Stimulated activated CD8-positive, alpha-beta memory T cell treated with anti-CD3 and anti-CD28 coated beads, Interleukin-4, amount 100 ng/mL, for 24 hours (primary cell): ENCODE measurements around the gene F7.

Source experiments
- DNase-seq: peaks from one replicate; pipeline ENCODE4 v3.0.0-alpha.2; 2020; ENCODE audit warnings: low read depth

F7 gene

GRCh38 chr13:113117911-113118260 lies 12.3 kb downstream of the F7 start:
- no peak for DNase-seq

DNA sequence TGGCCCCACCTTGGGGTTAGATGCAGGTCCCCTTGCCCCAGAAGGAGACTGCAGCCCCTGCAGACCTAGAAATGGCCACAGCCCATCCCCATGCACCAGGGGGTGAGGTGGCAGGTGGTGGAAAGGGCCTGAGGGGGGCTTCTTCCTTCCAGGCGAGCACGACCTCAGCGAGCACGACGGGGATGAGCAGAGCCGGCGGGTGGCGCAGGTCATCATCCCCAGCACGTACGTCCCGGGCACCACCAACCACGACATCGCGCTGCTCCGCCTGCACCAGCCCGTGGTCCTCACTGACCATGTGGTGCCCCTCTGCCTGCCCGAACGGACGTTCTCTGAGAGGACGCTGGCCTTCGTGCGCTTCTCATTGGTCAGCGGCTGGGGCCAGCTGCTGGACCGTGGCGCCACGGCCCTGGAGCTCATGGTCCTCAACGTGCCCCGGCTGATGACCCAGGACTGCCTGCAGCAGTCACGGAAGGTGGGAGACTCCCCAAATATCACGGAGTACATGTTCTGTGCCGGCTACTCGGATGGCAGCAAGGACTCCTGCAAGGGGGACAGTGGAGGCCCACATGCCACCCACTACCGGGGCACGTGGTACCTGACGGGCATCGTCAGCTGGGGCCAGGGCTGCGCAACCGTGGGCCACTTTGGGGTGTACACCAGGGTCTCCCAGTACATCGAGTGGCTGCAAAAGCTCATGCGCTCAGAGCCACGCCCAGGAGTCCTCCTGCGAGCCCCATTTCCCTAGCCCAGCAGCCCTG lies 12.8 kb downstream of the F7 start:
- no peak for DNase-seq

- DNase-seq, result no peak
These were observed 13.7 kb downstream of the F7 start for GRCh38 chr13:113119166-113119821.

DNA sequence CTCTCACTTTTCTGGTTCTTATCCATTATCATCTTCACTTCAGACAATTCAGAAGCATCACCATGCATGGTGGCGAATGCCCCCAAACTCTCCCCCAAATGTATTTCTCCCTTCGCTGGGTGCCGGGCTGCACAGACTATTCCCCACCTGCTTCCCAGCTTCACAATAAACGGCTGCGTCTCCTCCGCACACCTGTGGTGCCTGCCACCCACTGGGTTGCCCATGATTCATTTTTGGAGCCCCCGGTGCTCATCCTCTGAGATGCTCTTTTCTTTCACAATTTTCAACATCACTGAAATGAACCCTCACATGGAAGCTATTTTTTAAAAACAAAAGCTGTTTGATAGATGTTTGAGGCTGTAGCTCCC lies 14.2 kb downstream of the F7 start:
- DNase-seq, result no peak

- DNase-seq, result no peak
These were observed 14.9 kb downstream of the F7 start for GRCh38 chr13:113120300-113121182.

DNA sequence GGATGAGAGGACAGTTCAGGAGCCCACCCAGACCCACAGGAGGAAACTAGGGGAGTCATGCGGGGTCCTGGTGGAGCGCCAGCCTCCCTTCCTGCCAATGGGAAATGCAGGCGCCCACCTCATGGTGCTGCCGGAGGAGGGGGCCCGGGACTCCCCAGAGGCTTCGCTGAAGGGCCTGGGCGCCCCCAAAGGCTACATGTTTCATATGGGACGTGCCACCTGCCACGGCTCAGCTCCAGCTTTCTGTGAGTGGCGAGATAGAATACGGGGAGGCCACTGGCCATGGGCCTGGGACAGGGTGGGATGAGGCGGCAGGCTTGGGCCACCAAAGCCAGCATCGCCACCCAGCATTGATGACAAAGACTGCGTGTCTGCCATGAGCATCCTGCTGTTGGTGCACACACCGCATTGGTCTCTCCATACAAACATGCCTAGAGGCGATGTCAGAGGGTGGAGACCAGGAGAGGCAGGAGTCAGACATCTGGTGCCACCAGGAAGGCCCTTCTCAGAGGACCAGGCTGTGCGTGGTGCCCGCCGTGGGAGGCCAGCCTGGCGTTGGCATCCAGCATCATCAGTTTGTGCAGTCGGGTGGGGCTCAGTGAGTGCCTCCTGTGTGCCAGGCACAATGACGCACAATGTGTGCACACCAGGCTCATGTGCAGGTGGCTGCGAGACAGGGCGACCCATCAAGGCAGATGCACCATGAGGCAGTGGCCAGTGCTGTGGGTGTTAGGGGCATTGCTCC lies 15.8 kb downstream of the F7 start:
- no peak for DNase-seq

GRCh38 chr13:113121928-113122471 lies 16.4 kb downstream of the F7 start:
- no peak for DNase-seq

DNA sequence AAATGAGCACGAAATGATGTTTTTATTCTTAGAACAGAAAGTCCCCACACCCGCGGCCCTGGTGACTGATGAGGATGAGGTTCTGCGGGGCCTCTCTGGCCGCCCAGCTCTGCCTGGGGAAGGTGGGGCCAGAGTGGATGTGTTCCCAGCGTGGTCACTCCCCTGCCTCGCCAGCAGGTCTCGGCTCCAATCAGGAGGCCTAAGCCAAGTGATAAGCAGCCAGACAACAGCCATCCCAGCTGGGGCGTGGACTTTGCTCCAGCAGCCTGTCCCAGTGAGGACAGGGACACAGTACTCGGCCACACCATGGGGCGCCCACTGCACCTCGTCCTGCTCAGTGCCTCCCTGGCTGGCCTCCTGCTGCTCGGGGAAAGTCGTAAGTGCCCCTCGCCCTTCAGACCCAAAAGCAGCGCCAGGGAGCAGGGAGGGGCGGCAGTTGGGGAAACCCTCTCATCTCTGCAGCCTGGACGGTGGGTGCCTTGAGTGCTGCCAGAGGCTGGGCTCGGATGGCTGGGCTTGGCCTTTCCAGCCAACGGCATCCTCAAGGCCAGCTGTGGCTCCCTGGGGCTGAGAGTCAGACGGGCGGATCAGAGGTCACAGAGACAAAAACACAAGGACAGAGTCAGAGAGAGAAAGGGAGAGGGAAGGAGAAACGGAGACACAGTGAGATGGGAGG lies 17.1 kb downstream of the F7 start, which contains the start of gene F10:
TSS of gene F10 (plus strand) at position 250 of the 676 bp plus-strand sequence. CDS start at position 307, 57 bp downstream.
- DNase-seq, result no peak

GRCh38 chr13:113123226-113124201 lies 17.9 kb downstream of the F7 start:
- no peak for DNase-seq

- DNase-seq, result no peak
These were observed 18.8 kb downstream of the F7 start for GRCh38 chr13:113124211-113124970.

DNA sequence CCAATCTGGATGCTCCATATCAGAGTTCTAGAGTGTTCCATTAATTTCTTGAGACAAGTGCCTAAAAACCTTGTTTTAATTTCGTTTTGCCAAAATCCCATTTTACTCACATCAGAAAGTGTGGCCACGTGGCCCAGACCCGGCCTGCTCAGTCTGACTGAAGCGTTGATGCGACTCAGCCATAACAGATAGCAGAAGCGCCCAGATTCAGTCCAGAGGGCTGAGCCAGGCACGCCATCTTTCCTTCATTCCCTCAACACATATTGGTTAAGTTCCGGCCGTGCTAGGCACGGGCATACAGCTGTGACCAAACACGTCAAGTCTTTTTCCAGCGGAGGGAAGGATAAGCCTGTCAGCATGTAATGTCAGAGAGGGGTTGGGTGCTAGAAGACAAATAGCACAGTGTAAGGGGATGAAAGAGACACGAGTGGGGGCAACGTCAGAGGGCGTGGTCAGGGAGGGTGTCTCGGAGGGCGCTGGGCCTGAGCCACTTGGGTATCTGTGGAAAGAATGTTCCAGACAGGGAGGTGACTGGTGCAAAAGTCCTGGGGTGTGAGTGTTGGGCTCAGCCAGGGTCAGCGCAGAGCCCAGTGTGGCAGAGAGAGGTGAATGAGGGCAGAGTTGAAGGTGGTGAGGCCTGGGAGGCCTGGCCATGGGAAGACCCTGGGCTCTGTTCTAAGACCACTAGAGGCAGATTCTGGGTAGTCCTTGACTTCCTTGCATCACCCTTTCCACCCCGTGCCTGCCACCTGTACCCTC lies 20.1 kb downstream of the F7 start:
- no peak for DNase-seq

DNA sequence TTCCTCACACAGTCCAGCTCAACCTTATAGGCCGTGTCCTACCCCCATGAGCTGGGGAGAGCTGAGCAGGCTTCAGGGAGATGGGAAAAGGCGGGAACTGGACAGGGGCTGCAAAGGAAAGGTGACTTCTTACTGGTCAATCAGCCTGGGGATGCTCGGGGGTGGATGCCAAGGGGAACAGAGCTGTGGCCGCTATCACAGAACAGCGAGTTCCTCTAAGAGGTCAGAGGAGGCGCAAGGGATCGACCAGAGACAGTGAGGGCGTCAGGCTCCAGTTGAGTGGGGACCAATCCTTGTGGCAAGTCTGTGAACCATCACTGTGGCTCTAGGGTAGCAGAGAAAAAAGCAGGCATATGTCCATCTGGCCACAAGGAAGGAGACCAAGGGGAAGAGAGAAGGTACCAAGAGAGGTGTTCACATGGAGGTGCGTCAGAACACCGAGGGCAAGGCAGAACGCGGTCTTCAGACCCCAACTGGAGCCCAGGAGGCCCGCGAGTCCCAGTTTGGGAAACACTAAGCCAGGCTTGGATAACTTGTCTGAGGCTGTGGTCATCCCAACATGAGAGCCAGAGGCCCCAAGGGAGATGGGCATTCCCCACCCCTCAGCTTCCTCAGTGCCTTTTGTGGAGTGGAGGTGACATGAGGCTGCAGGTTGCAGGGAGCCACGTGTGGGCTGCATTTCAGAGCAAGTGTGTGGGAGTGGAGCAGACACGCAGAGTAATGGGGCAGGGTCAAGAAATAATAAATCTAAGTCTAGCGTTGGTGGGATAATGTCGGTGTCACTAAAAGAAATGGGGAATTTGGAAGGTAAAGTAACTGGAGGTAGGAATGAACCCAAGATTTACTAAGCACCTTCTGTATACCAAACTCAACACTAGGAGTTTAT lies 20.9 kb downstream of the F7 start:
- DNase-seq, result no peak

GRCh38 chr13:113129480-113129879 lies 23.9 kb downstream of the F7 start:
- no peak for DNase-seq

- DNase-seq, result no peak
These were observed 24.5 kb downstream of the F7 start for GRCh38 chr13:113129921-113130750.

DNA sequence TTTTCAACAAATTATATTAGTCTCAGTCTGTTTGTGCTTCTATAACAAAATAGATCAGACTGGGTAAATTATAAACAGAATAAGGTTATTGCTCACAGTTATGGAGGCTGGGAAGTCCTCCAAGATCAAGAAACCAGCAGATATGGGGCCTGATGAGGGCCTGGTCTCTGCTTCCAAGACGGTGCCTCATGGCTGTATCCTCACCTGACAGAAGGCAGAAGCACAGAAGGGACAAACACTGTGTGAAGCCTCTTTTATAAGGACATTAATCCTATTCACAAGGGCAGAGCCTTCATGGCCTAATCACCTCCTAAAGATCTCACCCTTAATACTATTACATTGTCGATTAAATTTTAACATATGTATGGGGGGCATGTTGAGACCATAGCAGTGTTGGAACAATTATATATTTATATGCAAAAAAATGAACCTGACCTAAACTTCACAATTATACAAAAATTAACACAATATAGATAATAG lies 29.7 kb downstream of the F7 start:
- no peak for DNase-seq

DNA sequence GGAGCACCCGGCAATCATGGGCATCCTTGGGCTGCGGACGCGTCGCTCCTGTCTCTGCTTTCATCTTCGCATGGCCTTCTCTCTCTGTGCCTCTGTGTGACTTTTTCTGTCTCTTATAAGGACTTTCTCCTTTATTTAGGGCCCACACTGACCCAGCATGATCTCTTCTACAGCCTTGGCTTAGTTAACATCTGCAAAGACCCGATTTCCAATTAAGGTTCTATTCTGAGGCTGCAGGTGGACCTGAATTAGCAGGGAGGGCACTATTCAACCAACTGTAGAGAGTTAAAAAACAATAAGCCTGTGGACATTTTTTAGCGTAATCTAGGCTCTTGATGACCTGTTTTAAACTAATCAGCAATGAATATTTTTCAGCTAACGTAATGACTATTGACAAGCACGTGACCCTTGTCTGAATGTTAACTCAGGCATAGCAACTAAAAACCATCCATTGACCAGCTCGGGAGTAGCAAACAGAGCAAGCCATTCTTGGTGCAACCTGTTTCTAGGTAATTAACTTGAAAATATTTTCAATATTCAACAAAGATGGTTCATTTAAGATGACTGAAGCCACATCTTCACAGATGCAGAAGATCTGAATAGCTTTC lies 32.2 kb downstream of the F7 start:
- DNase-seq, result no peak
